Stimulated activated CD8-positive, alpha-beta memory T cell treated with anti-CD3 and anti-CD28 coated beads, Interleukin-7, amount 100 ng/mL, for 24 hours (primary cell): ENCODE data around the gene IFFO2.

Experiments used
- DNase-seq: peaks from one replicate; pipeline ENCODE4 v3.0.0-alpha.2; 2020; ENCODE audit warnings: low read depth

IFFO2 gene

DNA sequence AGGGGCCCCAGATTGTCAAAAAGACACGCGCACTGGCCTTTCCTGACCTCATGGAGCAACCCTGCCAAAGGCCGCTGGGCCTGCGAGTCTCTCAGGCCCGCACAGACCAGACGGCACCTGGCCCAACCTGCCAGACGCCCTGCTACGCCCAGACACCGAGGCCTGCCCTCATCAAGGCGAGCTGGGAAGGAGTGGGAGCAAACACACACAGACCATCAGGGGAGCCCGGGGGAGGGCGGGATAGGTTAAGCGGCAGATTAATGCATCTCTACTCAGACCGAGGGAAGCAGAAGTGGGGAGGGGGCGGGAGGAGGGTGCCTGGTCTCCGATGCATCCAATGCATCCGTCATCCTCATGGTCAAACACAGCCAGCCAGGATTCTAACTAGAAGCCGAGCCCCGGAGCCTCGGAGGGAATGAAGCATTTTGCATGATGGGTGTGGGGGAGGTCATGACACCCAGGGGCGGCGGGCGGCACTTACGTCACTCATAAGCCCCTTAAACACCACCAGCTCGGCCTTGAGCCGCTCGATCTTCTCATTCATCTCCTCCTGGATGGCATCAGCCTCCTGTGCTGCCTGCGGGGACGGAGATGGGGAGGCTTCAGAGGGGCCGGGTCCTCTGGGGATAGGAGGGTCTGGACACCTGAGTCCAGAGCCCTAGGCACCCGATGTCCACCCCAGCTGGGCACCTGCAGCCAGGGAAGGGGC lies 37.1 kb downstream of the IFFO2 start:
- DNase-seq, result no peak

DNA sequence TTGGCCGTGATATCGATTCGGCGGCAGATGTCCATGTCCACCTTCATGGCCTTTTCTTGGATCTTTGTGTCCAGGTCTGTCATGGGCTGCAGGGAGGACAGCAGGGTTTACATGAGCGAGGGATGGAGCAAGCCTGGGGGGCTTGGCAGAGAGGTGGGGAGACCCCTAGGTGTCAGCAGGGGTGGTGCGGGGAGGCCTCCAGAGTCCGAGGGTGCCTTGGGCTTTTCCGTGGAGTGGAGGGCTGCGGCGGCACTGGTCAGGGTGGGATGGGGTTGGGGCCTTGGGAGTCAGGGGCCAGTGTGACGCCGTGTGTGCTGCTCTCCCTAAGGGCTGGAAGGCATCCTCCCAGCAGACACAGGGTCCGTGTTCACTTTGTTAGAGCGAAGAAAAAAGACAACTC lies 38.1 kb downstream of the IFFO2 start:
- no peak for DNase-seq

DNA sequence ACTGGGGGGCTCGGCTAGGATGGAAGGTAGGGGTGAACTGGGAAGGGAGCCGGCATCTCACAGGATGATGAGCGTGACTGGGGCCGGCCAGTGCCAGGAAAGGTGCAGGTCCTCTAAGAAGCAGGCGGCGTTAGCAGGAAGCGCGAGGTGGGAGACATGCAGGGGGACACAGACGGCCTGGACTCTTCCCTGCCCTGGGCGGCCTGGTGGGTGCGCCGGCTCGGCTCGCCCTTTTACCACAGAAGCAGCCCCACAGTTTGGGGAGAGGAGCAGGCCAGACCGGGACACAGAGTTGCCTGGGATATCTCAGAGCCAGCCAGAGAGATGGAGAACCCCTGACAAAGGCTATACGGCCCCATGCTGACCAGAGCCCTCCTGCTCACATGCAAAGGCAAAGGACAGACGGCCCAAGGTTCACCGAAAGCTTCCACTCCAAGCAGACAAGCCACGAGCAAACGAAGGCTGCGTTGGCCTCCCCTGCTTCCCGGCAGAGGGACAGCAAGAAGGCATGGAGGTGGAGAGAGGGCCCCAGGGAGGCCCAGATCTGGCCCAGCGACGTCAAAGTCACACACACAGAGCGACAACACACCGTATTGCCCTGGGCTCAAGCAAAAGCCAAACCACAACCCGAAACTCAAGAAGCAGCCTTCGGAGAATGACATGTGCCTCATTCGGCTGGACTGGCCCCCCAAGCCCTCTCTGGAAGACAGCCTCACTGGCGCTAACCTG lies 39.2 kb downstream of the IFFO2 start:
- DNase-seq, result no peak

DNA sequence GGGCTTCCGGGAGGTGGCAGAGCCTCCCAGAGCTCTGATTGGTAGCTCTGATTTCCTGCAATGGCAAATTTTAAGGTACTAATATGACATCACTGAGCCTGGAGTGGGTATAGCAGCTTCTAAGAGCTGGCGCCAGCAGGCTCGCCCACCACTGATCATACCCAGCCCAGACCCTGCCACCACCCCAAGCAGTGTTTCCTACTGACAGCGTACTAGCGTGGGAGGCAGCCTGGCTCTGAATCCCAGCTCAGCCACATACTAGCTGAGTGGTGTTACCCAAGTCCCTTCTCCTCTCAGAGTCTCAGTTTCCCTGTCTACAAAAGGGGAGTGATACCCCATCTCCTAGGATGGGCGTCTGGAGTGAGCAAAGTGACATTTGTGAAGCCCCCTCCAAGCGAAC lies 41.1 kb downstream of the IFFO2 start:
- no peak for DNase-seq

DNA sequence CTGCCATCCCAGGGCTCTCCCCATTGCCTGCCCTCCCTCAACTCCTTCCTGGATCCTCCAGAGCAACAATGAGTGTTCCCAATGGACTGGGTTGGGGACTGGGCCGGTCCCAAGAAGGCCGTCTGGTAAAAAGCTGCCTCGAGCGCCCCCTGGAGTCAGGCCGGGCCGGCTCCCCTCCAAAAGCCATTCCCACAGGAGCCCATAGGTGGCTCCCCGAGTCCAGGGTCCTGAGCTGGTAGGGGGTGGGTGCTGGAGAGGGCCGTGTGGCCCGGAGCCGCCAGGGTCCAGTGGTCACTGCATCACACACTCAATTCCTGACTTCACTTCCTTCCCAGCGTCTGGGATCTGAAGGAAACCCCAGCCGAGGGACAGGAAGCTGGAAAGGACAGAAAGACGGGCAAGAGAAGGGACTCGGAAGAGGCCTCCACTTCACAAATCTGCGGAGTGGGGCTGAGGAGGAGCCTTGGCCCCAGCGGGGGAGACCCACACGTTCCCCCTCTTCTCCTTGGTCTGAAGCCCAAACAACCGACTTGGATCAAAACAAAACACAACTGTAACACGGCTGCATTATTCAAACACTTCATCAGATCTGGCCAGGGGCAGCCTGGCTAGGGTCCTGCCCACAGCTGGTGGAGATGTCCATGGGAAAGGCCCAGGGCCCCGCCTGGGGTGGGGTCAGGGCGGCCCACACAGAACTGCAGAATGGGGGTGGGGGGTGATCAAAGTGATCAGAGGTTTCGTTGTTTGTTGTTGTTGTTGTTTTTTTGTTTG lies 43.2 kb downstream of the IFFO2 start:
- peak; percentile 63 for DNase-seq

DNA sequence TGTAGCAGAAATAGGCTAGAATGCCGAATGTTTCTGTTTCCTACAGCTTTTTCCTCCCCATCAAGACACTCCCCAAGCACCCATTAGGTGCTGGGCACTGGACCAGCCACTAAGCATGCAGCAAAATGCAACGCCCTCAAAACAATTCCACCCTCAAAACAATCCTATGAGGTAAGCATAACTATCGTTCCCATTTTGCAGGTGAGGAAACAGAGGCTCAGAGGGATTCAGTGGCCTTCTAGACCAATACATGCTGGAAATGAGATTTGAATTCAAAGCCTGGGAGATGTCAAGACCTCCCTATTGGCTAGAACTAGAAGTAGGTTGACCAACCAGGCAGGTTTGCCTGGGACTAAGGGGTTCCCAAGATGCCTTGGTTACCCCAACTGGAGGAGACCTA lies 43.9 kb downstream of the IFFO2 start:
- DNase-seq, result no peak

DNA sequence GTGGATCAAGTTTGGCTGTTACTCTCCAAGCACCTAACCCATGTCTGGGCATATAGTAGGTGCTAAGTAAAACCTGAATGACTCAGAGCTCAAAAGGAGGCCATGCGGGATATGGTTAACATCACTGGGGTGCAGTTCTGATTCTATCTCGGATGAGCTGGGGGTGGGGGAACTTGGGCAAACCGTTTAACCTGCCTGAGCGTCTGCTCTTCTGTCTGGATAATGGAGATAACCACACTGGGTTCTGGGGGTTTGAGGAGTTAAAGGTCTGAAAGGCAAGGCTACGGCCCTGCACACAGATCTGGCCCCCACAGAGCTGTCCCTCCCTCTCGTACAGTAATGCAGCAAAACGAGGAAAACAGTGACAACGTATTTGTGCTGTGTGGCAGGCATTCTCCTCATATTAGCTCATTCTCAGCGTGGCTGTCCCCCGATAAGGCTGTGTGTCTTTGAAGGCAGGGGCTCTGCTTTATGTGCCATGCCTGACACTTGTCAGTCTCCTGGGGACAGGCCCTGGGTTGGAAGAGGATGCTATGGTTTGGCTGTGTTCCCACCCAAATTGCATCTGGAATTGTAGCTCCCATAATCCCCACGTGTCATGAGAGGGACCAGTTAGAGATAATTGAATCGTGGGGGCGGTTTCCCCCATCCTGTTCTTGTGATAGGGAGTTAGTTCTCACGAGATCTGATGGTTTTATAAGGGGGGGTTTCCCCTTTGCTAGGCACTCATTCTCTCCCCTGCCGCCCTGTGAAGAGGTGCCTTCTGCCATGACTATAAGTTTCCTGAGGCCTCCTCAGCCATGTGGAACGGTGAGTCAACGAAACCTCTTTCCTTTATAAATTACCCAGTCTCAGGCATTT lies 47.3 kb downstream of the IFFO2 start:
- DNase-seq, result no peak

DNA sequence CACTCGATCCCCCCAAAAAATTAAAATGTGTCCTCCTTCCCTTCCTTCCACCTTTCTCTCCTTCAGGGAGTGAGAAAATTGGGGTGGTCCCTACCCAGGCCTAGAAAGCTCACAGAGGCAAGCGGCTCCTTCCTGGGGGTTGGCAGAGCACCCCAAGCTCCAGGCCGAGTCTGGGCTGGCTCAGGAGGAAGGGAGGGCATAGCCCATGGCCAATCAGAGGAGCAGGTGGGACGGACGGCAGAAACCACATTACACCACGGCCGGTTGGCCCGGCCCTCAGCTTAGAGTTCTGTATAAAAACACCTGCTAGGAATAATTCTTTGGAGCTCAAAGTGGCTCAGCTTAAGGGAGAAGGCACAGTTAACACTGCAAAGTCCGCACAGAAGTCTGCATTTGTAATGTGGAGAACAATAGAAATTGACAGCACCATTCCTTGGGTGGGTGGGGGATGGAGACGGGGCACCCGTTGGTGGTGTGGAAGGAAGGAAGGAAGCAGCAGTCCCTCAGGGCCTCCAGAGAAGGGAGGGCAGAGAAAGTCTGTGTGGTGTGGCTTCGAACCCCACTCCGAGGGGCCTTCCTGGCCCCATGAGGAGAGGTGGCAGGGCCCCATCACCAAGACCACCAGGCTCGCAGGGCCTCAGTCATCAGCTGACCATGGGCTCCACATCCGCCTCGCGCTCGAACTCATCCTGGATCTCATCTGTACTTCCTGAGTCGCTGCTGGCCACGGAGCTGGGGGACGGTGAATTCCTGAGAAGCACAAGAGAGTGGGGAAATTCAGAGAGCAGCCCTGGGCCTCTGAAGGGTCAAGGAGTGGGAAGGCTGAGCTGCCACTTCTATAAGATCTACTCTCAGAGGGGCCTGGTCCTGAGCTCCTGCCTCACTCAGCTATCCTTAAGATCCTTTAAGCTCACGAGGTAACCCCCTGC lies 48.3 kb downstream of the IFFO2 start:
- DNase-seq, result no peak

DNA sequence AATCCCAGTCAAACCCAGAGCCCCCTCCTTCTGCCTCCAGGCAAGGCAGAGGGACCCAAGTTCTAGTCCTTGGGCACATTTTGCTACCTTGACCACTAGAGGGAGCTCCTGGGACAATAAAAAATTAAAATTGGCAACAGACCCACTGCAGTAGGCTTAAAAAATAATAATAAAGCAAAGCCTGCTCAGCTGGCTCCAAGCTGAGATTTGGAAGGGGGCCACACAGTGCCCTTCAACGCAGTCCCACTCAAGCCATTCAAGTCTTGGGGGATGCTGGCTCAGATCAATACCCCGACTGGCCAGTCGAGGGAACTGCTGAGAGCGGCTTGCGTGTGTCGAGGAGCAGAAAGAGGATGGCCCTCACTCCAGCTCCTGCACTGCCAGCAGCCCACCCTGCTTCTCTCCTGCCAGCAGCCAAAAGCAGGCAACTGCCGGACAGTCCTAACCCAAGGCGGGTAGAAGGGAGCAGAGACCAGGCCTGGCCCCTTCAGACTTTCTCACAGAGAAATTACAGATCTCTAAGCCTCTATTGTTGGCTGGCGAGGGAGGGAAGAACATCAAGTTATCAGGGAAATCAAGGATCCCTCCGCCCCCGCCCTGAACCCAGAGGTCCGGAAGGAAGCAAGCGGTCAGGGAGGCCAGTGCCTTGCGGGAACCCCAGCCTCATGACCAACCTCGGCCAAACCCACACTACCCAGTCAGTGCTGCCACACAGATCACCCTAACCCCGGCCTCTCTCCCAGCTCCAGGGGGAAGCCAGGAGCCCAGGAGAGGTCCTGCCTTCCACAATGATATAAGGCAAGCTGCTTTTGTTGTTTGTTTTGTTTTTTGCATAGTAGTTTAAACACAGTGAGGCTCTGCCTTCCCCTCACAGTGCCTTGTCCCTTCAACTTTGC lies 49.2 kb downstream of the IFFO2 start:
- DNase-seq, result no peak

DNA sequence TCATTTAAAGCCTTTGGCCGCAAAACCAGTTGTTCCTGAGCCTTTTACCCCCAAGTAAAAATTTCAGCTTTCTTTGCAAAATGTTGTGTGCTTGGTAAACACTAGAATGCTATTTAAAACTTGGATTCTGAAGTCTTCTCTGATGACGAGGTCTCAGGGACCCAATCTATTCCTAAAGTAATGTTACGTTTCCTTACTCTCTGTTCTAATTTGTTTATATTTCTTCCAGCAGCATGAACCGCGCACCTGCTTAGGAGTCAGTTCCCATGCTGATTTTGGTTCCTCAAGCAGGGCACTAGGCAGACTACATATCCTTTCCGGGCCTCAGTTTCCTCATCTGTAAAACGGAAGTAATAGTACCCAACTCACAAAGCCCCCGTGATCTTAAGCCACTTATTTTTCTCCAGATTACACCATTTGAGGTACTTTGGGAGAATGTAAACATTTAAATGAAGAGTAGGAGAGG lies 53.2 kb downstream of the IFFO2 start:
- no peak for DNase-seq

DNA sequence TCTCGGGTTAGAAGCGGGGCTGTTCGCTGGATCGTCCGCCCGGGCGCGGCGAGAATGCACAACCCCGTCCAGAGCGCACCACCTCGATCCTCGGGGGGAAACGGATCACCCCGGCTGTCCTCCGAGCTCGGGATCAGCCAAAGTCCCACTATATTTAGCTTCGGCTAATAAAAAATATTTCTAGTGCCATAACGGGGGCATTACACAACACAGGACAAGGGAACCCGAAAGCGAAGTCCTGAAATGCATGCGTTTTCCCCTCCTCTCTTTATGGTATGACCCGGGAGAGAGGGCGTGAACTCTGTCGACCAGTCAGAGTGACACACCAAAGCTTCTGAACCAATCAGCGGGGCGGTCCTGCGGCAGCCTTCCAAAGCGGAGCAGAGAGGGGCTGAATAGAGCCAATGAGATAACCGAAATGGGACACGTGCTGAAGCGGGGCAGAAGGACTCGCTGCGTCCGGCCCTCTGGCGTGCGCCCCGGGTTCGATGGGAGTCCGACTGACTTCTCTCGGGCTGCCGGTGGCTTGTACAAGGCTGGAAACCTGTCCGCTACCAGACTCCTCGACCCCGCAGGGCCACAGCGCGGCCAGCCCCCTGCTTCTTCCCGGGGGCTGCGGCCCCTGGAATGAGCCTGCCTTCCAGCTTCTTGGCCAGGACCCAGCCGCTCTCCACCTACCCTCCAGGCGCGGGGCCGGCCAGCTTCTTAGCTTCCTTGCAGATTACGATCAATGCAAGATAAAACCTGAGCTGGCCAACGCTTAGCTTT lies 53.8 kb downstream of the IFFO2 start, which contains the start of gene ALDH4A1:
Gene ALDH4A1 (minus strand): TSS at position 33 of the 768 bp plus-strand sequence. CDS start 32 bp downstream, at position 1.
- peak; percentile 85 for DNase-seq

DNA sequence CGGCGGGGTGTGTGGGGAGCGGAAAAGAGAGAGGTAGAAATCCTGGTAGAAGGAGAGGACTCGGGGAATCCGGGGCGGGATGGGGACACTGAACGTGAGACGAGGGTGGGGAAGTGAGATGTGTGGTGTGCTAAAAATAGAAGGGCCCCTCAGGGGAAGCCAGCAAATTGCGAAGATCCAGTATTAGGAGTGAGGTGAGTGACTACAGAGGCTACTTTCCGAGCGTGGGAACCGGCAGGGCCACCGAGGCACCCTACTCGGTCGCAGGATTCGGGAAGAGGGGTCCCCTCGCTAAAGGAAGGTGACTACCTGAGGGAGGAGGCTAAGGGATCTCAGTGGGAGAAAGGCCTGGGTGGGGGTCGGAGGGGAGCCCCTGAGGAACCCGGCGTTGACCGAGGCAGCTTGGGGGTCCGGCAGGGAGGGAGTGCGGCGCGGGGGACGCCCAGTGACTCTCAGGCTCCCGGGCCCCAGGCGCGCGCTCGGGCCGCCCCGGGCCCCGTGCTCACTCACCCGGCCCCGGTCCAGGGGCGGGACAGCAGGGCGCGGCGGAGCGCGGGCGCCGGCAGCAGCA lies 54.4 kb downstream of the IFFO2 start:
- no peak for DNase-seq

DNA sequence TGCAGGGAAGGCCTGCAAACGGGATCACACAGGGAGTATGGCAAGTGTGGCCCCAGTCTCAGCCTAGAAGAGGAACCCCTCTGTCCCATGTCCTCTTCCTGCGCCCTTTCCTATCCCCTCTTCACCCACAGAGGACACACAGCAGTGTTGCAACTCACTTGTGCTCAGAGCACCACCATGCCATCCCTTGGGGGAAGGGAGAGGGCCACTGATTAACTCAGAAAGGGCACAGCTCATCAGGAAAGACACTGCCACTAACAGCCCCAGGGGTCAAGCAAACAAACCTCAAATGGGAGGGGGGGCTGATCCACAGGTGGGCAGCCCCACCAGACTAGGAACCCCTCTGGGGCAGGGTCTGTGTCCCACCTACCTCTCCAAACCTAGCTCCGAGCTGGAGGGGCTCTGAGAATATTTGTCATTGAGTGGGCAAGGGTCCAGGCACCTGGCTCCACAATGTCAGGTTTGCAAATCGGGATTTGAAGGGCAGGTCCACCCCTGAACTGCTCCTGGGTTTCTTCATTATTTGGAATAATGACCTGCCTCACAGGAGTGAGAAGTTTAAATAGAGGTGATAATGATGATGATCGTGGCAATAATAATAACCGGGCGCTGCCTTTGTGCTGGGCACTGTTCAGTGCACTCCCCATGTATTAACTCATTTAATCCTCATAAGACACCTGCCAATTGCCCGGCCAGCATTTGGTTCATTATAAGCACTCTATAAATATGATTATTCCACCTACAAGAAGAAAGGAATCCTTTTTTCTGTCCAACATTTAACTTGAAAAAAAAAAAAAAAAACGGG lies 55.1 kb downstream of the IFFO2 start:
- no peak for DNase-seq

DNA sequence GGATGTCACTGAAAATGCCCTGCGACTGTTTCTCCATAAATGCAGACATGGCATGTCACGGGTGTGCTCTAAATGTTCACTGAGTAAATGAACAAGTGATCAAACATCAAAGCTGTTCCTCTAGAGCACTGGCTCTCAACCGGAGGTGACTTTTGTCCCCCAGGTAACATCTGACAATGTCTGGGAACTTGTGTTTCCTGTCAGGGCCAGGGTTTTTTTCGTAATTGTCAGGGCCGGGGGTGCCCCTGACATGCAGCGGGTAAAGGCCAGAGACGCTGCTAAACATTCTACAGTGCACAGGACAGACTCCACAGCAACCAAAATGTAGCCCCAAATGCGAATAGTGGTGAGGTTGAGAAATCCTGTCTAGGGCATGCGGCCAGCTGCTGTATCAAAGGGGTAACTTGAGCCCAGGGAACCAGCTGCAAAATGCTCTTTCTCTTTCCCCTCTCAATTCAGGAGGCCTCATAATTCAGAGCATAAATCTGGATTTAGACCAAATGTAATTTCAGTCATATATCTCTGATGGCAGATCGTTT lies 56.1 kb downstream of the IFFO2 start:
- no peak for DNase-seq

DNA sequence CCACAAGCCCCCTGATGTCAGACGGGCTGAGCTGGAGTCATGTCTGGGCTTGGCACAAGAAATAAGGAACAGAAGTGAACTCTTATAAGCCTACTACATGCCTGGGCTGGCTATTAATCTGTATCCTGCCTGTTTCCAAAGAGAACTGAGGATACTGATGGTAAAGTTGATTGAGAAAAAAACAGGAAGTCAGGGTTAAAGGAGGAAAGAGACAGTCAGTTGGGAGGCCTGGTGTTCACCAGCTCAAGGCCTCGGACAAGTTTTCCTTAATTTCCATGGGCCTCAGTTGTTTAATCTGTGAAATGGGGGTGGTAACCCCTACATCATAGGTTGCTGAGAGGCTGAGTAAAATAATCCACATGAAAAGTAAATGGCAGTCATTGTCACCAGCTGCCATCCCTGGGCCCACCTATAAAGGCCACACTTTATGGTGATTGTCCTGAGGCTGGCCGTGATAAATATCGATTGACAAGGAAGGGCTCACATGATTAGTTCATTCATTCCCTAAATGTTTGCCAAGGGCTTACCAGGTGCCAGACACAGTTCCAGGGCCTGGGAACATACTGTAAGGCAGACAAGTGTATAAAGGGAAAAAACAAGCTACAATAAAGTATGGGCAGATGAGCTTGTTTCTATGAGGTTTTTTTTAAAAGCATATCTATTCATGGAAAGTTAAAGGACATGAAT lies 57.0 kb downstream of the IFFO2 start:
- no peak for DNase-seq

DNA sequence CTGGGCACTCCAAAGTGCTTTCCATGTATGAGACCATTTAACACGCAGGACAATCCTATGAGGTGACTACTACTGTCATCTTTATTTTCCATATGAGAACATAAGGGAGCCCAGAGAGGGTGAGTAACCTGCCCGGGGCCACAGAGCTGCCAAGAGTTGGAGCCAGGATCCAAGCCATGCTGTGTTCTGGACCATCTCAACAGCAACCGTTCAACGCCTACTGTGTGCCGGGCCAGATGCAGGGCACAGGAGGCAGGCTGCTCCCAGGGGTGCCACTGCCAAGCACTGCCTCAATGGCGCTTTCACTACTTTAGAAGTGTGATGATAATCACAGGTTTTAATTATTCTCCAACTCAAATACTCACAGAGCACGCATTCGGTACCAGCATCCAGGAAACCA lies 57.9 kb downstream of the IFFO2 start:
- no peak for DNase-seq

DNA sequence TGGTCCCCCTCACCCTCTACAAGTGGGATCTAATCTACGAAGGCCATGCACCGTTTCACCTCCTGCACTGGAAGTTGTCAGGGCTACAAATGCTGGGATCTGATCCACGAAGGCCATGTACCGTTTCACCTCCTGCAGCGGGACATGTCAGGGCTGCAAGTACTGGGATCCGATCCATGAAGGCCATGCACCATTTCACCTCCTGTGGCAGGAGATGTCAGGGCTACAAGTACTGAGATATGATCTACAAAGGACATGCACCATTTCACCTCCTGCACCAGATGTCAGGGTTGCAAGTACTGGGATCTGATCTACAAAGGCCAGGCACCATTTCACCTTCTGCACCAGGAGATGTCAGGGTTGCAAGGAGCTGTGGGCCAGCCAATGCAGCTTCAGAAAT lies 61.2 kb downstream of the IFFO2 start:
- no peak for DNase-seq
